Measurements from ENCODE around the gene NT5C3A.
A peak's percentile ranks its signal among the peaks of the same experiment; 100 is the strongest.
"Not testable (repeated sequence)": the region's sequence is repeated elsewhere in the genome, so short reads cannot be mapped to it uniquely, and the experiment has no call there.

NT5C3A gene

DNA sequence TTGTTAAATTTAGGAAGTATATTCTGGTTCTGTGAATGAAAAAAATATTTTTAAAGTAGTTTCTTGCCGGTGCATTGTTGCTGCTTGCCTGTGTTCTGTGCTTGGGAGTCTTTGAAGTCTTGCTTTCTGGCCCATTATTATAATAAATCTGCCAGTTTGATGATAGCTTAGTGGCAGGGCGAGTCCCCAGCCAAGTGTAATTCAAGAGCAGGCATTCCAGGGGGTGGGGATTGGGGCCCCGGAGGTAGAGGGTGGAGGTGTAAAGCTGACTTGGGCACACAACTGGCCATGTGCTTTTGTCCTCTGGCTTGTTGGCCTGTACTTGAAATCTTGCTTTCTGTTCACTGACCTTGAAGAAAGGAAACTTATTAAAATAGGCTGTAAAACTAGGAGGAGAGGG, 90.6 kb downstream of the NT5C3A start:
- not testable (repeated sequence) for DNase-seq

DNA sequence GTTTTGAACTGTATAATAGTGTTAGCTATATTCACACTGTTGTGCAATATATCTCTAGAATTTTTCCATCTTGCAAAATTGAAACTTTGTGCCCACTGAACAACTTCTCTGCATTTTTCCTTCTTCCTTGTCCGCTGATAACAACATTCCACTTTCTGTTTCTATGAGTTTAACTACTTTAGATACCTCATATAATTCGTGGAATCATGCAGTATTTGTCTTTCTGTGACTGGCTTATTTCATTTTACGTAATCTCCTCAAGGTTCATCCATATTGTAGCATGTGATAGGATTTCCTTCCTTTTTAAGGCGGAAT, 95.4 kb downstream of the NT5C3A start:
- DNase-seq: not testable (repeated sequence)

DNA sequence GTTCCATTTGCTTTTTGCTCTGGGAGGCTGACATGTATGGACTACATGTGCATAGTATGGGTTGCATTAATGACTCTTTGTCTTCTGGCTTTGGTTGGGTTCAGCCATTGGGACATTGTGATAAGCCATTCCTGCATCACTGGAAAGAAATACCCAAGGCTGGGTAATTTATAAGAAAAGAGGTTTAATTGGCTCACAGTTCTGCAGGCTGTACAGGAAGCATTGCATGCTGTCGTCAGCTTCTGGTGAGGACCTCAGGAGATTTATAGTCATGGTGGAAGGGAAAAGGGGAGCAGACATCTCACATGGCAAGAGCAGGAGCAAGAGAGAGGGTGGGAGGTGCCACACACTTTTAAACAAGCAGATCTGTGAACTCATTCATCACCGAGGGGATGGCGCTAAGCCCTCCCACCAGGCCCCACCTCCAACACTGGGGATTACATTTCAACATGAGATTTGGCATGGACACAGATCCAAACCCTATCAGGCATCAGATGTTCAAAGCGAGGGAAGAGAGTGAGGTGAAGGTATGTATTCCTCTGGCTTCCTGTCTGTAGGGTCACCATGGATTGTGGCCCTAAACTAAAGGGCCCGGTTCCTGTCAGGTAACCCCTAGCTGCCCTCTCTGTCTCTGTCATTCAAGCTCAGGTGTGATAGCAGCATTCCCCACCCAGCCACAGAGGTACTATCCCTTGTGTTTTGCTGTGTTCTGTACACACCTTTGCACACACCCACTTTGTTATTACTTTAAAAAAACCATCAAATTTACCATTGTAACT, 95.9 kb downstream of the NT5C3A start:
- DNase-seq: not testable (repeated sequence)

DNA sequence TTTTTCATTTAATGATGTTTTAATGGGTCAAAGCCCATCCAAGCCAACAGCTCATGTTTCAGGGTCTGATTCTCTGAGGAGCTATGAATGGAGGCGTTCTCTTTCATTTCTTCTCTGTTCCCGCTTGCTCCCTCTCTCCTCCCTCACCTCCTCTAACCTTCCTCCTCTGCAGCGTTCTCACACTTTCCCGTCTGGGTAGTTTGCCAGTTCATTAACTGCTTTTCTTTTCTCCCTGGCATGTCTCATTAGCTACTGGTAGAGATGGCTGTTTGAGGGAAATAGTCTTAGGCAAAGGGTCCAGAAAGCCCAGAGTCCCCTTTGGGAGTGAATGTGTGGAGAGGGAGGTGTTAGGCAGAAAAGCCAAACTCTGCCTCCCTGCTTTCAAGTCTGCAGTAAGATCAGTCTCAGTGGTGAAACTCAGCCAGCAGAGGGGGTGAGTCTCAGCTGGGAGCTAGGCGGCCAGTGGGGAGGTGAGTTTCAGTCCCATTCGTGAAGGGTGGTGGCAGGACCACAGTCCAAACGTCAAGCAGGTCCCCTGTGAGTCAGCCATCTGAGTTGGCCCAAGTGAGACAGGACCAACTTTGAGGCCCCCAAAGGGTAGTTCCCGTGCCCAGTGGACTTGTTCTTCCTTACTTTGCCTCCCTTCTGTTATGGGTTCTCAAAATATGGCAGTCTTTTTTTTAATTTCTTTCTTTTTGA, 98.0 kb downstream of the NT5C3A start:
- DNase-seq: peak; percentile 17

Measured in hematopoietic multipotent progenitor cell treated with erythropoietin and hydrocortisone succinate and interleukin-3 and kit ligand, for 8 days (in vitro differentiated cells).